ENCODE results near the gene MCTP2.

DNA sequence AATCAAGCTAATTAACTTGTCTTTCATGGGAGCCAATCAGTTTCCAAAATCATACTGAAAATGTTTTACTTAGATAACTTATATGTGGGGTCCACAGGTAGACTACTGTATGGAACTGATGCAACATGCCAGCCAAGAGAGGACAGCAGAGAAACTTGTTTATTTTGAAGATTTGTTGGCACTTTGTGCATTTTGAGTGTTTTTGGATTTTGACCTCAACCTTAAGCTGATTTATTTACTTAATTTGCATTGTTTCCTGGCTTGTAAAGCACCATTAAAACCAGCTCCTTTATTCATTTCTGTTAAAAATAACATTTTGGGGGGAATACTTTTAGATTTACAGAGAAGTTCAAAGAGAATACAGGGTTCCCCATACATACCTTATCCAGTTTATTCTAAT is 166.6 kb downstream of the MCTP2 start:
- TF ChIP-seq SUZ12 (IDR thresholded peaks at IDR 0.05; ENCODE audit: extremely low read depth, insufficient read depth, insufficient read length), result no peak
- no peak for TF ChIP-seq ZNF274 (IDR thresholded peaks at IDR 0.05; ENCODE audit: low read depth, low read length)
